GM06990 (cell line): ENCODE measurements around the gene IGF2R.

Source experiments
- DNase-seq: peaks from one replicate; pipeline ENCODE4 v3.0.0-alpha.2; 2011; ENCODE audit not compliant: insufficient read length; ENCODE audit errors: extremely low read depth
- H3K27me3 ChIP-seq: replicated peaks from 2 replicates; pipeline ENCODE4 v1.6.0; 2011; ENCODE audit warnings: low read length; ENCODE audit not compliant: control insufficient read depth, insufficient read depth
- H3K36me3 ChIP-seq: 2 replicates; pipeline ENCODE4 v1.5.1; 2011; ENCODE audit warnings: low read length; ENCODE audit not compliant: control insufficient read depth, insufficient read depth
- H3K4me3 ChIP-seq: replicated peaks from 2 replicates; pipeline ENCODE4 v1.5.1; 2011; ENCODE audit warnings: low read depth, mild to moderate bottlenecking, control low read depth, low read length
- TF ChIP-seq, protein P1 (sequence below): IDR thresholded peaks from 2 replicates; pipeline ENCODE4 v1.5.1; 2011; ENCODE audit warnings: low read length, control low read depth, mild to moderate bottlenecking, inconsistent platforms; ENCODE audit not compliant: insufficient read depth, poor library complexity, severe bottlenecking

IGF2R gene

DNA sequence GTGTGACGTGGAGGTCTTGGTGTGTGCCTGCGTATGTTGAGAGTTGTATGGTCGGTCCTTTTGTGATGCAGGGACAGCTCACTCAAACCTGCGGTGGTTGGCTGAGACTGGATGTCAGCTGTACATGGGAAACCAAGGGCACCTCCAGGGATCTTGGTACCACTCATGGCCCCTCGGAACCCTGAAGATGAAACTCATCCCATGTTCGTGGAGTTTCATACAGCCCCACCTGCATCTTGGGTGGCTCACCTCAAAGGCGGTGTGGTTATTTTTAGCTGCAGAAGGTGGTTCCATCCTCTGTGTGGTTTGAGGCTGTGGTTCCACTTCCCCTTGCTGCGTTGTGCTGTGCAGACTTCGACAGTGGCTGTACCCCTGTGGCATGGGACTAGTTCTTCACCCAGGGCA, 100.2 kb downstream of the IGF2R start:
- H3K27me3 ChIP-seq: no peaks in the 10 kb centered on the region
- H3K36me3 ChIP-seq: peaks cover 46% of the 10 kb centered on the region
- peak; percentile 62 for DNase-seq
- TF ChIP-seq, protein P1, sequence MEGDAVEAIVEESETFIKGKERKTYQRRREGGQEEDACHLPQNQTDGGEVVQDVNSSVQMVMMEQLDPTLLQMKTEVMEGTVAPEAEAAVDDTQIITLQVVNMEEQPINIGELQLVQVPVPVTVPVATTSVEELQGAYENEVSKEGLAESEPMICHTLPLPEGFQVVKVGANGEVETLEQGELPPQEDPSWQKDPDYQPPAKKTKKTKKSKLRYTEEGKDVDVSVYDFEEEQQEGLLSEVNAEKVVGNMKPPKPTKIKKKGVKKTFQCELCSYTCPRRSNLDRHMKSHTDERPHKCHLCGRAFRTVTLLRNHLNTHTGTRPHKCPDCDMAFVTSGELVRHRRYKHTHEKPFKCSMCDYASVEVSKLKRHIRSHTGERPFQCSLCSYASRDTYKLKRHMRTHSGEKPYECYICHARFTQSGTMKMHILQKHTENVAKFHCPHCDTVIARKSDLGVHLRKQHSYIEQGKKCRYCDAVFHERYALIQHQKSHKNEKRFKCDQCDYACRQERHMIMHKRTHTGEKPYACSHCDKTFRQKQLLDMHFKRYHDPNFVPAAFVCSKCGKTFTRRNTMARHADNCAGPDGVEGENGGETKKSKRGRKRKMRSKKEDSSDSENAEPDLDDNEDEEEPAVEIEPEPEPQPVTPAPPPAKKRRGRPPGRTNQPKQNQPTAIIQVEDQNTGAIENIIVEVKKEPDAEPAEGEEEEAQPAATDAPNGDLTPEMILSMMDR: no peak
- no peak overlapping the region for H3K4me3 ChIP-seq

DNA sequence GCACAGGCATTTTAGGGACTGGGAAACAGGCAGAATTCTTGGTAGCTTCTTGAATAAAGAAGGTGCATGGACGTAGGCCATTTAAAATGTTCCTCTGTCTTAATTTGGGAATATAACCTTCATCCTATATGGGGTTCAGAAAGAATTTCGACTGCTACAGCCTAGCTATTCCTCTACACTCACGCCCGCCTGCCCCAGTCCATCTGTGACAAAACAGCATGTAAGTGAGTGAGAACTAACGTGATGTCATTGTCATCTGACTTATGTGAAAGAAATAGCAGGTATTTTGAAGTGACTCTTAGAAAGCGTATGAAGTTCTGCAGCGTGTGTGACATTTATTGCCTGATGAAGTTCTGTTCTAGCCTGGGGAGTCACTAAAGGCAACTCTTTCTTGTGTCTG, 100.6 kb downstream of the IGF2R start:
- no peak for DNase-seq
- Histone ChIP-seq H3K27me3 (no peaks in the 10 kb centered on the region), H3K36me3 (peaks cover 44% of the 10 kb centered on the region), H3K4me3 (no peak overlapping the region)
- TF ChIP-seq, protein P1: no peak

DNA sequence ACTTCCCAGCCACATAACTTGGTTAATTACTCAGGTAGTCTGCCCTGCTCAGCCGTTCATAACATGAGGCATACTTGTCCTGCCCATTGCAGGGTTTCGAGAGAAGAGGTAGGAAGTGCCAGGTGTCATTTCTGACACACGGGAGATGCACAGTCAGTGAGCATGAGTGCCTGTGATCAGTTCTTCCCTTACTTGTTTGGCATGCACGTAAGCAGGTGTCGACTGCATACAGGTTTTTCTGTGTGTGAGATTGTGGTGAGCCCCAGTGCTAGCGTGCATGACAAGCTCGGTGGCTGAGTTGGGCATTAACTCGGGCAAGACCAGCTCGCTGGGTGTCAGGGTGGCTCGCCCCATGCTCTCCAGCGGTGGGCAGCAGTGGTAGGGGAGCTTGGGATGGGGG, 101.5 kb downstream of the IGF2R start:
- Histone ChIP-seq H3K27me3 (no peaks in the 10 kb centered on the region), H3K36me3 (peaks cover 46% of the 10 kb centered on the region), H3K4me3 (no peak overlapping the region)
- DNase-seq: no peak
- TF ChIP-seq, protein P1: no peak

DNA sequence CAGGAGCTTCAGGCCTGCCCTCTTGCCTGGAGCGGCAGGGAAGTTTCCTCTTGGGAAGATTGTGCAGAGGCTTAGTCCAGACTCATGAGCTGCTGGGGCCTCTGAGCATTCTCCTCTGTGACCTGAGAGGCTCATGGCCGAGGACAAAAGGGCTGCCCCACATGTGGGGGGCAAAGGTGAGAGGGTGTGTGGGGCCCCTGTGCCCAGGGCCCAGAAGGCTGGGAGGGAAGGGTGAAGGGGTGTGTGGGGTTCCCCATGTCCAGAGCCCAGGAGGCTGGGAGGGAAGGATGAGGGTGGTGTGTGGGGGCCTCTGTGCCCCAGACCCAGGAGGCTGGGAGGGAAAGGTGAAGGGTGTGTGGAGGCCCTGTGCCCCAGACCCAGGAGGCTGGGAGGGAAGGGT, 101.9 kb downstream of the IGF2R start:
- H3K36me3 ChIP-seq: peaks cover 48% of the 10 kb centered on the region
- TF ChIP-seq, protein P1: no peak
- H3K4me3 ChIP-seq: no peak overlapping the region
- H3K27me3 ChIP-seq: no peaks in the 10 kb centered on the region
- DNase-seq: no peak

DNA sequence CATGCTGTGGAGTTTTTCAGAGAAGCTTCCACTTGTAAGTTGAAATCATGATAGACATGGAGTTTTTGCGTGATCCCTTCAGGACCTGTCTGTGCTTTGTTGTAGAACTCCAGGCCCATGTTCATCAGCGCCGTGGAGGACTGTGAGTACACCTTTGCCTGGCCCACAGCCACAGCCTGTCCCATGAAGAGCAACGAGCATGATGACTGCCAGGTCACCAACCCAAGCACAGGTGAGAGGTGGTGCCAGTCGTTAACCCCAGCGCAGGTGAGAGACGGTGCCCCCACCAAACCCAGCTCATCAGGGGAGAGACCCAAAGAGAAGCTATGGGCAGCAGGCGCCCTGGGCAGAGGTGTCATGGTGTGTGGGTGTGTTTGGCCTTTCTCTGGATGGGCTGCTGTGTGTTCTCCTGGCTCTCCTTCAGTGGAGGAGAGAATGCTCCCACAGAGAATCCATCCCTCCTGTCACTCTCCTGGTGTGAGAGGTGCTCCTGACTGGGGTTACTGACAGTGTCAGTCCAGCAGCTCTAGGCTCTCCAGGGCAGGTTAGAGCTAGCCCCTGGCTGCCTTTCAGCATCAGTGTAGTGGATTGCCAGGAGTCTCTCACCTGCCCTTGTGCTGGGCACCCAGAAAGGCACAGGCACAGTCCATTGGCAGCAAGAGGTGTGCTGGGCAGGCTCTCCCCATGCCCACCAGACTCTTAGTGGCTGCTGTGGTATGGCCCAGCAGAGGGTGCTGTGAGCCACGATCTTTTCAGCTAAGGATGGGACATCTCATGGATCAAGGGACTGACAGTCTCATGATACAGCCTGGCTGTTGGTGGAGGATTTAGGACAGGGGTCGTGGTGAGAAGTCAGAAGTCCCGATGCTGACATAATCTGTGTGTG, 103.2 kb downstream of the IGF2R start:
- no peaks in the 10 kb centered on the region for H3K27me3 ChIP-seq
- H3K4me3 ChIP-seq: no peak overlapping the region
- TF ChIP-seq, protein P1: peak; percentile 32
- H3K36me3 ChIP-seq: peaks cover 47% of the 10 kb centered on the region
- DNase-seq: no peak
